ENCODE data around the gene KCNQ5. TPM values are rescaled to one million over a fixed set of nuclear protein-coding genes. Genes with fewer than 3 reads are reported as not detected.

Gene KCNQ5
- total RNA-seq, 1 experiment from 2014 or later = 0.07 TPM

GRCh38 chr6:72649032-72649984 lies 27.4 kb downstream of the KCNQ5 start:
- no peaks in the 10 kb centered on the region for H3K23me2 ChIP-seq (ENCODE audit: insufficient read length, low read depth, low read length, poor library complexity, severe bottlenecking)
- no peak overlapping the region for H3K27ac Mint-ChIP-seq
- no peaks in the 10 kb centered on the region for H3K36me3 Mint-ChIP-seq (ENCODE audit: insufficient read depth in 1 of 3, low read depth in 3 of 3)
- H2AK5ac ChIP-seq (ENCODE audit: insufficient read length, low read length) = no peak overlapping the region
- H3K4ac ChIP-seq (ENCODE audit: low read depth, low read length) = no peak overlapping the region
- no peak overlapping the region for H3K4me3 Mint-ChIP-seq
- no peak for DNase-seq
- no peak overlapping the region for H3T11ph ChIP-seq (ENCODE audit: low read length)
- no peak overlapping the region for H4K8ac ChIP-seq (replicated peaks; ENCODE audit: insufficient read length, low read depth, low read length)
- H3K56ac ChIP-seq (ENCODE audit: insufficient read length, low read depth, low read length) = no peak overlapping the region
- H4K5ac ChIP-seq (ENCODE audit: insufficient read length, low read depth, low read length) = no peak overlapping the region
- WGBS (ENCODE audit: extremely low coverage, insufficient read length, low lambda C conversion rate) = no CpG with 5 or more reads among the region's 8 CpGs
- no peak overlapping the region for H3K23ac ChIP-seq (ENCODE audit: insufficient read length, low read depth, low read length)
- no peak overlapping the region for H3K4me2 ChIP-seq (ENCODE audit: insufficient read depth, insufficient read length, low read length)
- no peaks in the 10 kb centered on the region for H4K20me1 ChIP-seq (ENCODE audit: control insufficient read depth, insufficient read depth, insufficient read length)
- no peaks in the 10 kb centered on the region for H3K27me3 Mint-ChIP-seq (ENCODE audit: low read depth)
- H3K4me1 ChIP-seq (ENCODE audit: insufficient read depth, low read length) = no peaks in the 10 kb centered on the region
- no peak for TF ChIP-seq CTCF (conservative IDR thresholded peaks at IDR 0.05)
- no peak overlapping the region for H3K9ac ChIP-seq (ENCODE audit: extremely low read depth, insufficient read length, low read length)
- no peak overlapping the region for H2BK5ac ChIP-seq (ENCODE audit: insufficient read length, low read length)
- no peaks in the 10 kb centered on the region for H3K27me3 ChIP-seq (ENCODE audit: insufficient read depth, low read length)
- no peak overlapping the region for H2BK120ac ChIP-seq (ENCODE audit: low read depth, low read length, poor library complexity, severe bottlenecking)
- H3K27ac ChIP-seq (ENCODE audit: insufficient read length, low read depth, low read length) = no peak overlapping the region
- no peaks in the 10 kb centered on the region for H3K9me3 Mint-ChIP-seq
- no peak overlapping the region for H2BK20ac ChIP-seq (ENCODE audit: low read depth, low read length, poor library complexity, severe bottlenecking)
- peaks cover 8 to 10% of the 10 kb centered on the region in 2 experiments for H3K4me1 Mint-ChIP-seq
- no peak overlapping the region for H3K14ac ChIP-seq (ENCODE audit: insufficient read depth, low read length)
- no peak overlapping the region for H2AFZ ChIP-seq (ENCODE audit: low read length)
- H2BK15ac ChIP-seq (ENCODE audit: low read depth, low read length) = no peak overlapping the region
- no peaks in the 10 kb centered on the region for H3K79me1 ChIP-seq (ENCODE audit: insufficient read depth, low read depth, low read length, poor library complexity, severe bottlenecking)
- no peak overlapping the region for H2BK12ac ChIP-seq (ENCODE audit: insufficient read length, low read depth, low read length)
- no peaks in the 10 kb centered on the region for H3K79me2 ChIP-seq (ENCODE audit: insufficient read depth, low read length)
- H4K91ac ChIP-seq (ENCODE audit: insufficient read length, low read depth, low read length) = no peak overlapping the region
- H3K18ac ChIP-seq (ENCODE audit: insufficient read length, low read depth, low read length) = no peak overlapping the region
- H3K9me3 ChIP-seq (ENCODE audit: control insufficient read depth, low read depth, low read length) = no peaks in the 10 kb centered on the region

All from H9 (cell line).